GM15510 (cell line): ENCODE results near the gene CFAP69.

Experiments used
- POLR2A ChIP-seq: IDR thresholded peaks from 3 replicates; pipeline ENCODE4 v1.6.1; 2011; ENCODE audit warnings: borderline replicate concordance; ENCODE audit not compliant: insufficient read length; ENCODE audit errors: extremely low read depth

The CFAP69 gene, protein sequence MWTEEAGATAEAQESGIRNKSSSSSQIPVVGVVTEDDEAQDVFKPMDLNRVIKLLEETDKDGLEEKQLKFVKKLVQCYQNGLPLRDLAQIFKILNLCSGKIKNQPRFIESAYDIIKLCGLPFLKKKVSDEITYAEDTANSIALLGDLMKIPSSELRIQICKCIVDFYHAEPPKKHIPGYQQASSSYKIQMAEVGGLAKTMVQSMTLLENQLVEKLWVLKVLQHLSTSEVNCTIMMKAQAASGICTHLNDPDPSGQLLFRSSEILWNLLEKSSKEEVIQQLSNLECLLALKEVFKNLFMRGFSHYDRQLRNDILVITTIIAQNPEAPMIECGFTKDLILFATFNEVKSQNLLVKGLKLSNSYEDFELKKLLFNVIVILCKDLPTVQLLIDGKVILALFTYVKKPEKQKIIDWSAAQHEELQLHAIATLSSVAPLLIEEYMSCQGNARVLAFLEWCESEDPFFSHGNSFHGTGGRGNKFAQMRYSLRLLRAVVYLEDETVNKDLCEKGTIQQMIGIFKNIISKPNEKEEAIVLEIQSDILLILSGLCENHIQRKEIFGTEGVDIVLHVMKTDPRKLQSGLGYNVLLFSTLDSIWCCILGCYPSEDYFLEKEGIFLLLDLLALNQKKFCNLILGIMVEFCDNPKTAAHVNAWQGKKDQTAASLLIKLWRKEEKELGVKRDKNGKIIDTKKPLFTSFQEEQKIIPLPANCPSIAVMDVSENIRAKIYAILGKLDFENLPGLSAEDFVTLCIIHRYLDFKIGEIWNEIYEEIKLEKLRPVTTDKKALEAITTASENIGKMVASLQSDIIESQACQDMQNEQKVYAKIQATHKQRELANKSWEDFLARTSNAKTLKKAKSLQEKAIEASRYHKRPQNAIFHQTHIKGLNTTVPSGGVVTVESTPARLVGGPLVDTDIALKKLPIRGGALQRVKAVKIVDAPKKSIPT

DNA sequence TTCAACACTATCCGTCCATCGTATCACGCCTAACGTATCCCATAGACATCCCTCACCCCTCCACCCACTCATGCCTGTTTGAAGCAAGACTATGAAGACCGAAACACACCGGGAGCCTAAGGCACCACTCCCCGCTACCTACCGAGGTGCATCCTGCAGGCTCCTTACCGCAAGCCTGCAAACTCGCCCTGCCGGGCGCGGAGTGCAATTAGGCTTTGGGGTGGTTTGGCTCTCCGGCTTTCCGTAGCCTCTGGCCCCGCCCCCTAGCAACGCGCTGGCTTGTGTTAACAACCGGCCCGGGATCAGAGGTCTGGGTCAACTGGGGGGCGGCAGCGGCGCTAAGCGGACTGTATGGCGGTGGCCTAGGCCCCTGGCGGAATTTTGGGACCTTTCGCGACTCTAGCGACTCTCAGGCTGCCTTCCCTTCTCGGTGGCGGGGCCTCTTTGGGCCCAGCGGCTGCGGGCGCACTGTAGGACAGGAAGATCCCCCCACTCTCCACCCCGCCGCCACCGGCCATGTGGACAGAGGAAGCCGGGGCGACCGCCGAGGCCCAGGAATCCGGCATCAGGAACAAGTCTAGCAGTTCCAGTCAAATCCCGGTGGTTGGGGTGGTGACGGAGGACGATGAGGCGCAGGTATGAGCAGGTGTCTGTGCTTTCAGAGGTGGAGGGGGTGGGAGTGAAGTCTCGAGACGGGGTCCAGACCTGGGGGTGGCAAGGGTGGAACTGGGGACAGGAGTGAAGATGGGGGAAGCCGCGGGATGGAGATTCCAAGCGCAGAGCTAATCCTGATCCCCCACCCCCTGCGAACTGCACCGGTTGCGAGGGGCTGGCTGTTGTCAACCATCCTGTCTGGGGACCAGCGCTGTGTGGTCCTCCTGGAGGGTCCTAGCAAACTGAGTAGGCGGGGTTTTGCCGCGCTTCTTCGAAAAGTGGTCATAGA lies at the start of gene CFAP69:
Gene CFAP69 (plus strand): TSS at position 266 of the 943 bp plus-strand sequence. CDS start 251 bp downstream, at position 517.
- peak; percentile 33 for TF ChIP-seq POLR2A

GRCh38 chr7:90201500-90202195 lies 43.3 kb upstream of the CFAP69 start:
- TF ChIP-seq POLR2A = no peak

GRCh38 chr7:90207956-90208355 lies 37.0 kb upstream of the CFAP69 start:
- TF ChIP-seq POLR2A = no peak

- no peak for TF ChIP-seq POLR2A
These were observed 35.2 kb upstream of the CFAP69 start for GRCh38 chr7:90209776-90210175.

DNA sequence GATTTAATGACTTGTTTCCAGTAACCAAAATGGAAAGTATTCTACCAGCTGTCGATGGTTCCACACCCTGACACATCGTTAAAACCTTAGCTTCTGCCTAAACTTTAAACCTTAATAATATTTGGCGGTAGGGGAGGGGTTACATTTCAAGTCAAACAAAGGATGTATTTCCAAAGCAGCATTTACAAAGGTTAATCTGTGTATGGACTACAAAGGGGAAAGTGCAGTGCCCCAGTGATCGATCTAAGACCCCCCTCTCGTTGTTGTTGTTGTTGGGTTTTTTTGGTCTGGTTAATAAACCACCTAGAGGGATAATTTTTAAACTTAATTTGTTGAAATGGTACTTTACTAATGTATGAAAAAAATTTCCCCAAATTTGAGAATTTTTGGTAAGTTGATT lies 34.5 kb upstream of the CFAP69 start:
- no peak for TF ChIP-seq POLR2A

GRCh38 chr7:90210981-90211380 lies 34.0 kb upstream of the CFAP69 start:
- TF ChIP-seq POLR2A = no peak

GRCh38 chr7:90211391-90212148 lies 33.4 kb upstream of the CFAP69 start, which contains the start of gene STEAP2:
TSS of gene STEAP2 (plus strand) at chr7:90211740. CDS start at chr7:90225083, 13,343 bp downstream.
- peak; percentile 21 for TF ChIP-seq POLR2A

- TF ChIP-seq POLR2A = no peak
These were observed 32.9 kb upstream of the CFAP69 start for GRCh38 chr7:90212149-90212495.

DNA sequence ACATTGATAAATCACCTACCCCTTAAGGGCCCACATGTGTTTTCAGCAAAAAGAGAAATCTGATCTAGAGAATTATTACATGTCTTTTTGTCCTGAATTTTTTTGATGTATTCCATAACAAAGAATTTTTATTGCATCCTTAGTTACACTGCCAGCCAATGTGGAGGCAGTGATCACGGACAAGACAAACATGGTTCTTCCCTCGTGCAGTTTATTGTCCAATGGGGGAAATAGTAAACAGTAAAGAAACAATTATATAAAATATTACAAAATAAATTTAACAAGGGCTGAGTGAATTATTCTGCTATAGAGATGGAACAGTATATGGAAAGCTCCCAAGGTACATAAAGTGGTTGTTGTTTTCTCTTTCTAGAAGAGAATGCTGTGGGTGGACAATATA lies 31.5 kb upstream of the CFAP69 start:
- TF ChIP-seq POLR2A = no peak

DNA sequence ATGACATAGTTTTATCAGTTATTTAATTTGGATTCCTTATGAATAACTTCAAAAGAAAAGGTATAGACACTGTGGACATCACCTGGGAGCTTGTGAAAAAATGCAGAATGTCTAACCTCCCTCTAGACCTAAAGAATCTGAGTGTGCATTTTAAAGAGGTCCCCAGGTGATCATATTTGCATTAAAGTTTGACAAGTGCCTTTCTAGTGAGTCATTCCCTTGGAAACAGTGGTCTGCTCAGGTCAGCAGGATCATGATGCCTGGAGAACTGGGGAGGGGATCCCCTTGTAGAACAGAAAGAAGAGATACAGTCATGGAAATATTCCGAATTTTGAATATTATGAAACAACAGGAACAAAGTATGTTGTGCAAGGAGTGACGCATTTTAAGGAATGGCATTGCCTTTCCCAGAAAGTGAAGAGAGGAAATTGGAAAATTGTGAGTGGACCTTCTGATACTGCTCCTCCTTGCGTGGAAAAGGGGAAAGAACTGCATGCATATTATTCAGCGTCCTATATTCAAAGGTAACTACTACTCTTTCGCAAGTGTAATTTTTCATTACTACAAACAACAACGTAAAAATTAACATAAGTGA lies 28.8 kb upstream of the CFAP69 start:
- TF ChIP-seq POLR2A = no peak

- no peak for TF ChIP-seq POLR2A
These were observed 28.2 kb upstream of the CFAP69 start for GRCh38 chr7:90216771-90217170.

DNA sequence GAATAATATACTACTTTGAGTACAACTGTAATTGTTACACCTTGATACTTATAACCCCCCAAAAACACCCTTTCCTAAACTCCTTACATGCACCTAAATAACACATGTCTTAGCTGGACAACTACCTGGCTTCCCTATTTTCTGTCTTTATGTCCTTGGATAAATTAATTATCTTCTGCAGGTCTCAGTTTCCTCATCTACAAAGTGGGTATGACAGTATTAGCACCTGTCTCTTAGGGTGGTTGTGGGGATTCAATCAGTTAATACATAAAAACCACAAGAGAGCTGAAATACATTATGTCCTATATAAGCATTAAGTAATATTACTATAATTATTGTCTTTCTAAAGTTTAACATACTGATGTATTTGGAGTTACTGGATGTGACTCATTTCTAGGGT lies 22.6 kb upstream of the CFAP69 start:
- no peak for TF ChIP-seq POLR2A
